Mesothelial cell of epicardium (in vitro differentiated cells): ENCODE results near the gene MCM6. TPM values are rescaled to one million over a fixed set of nuclear protein-coding genes. Genes with fewer than 3 reads are reported as not detected.

Experiments
- DNase-seq, 2 experiments: peaks; one replicate each; pipeline ENCODE4 v3.0.0; 2021; ENCODE audit warnings: low spot score in 2 of 2; ENCODE audit not compliant: unreplicated experiment in 2 of 2
- H3K27ac Mint-ChIP-seq: 2 replicates; pipeline ENCODE4 v1.8.0; 2021; ENCODE audit warnings: mixed read lengths
- H3K27me3 Mint-ChIP-seq: 2 replicates; pipeline ENCODE4 v1.8.0; 2021; ENCODE audit warnings: low read depth, mixed read lengths
- H3K36me3 Mint-ChIP-seq: 2 replicates; pipeline ENCODE4 v1.8.0; 2021; ENCODE audit warnings: mixed read lengths
- H3K4me1 Mint-ChIP-seq: 2 replicates; pipeline ENCODE4 v1.8.0; 2021; ENCODE audit warnings: mixed read lengths
- H3K4me3 Mint-ChIP-seq: 2 replicates; pipeline ENCODE4 v1.8.0; 2021; ENCODE audit warnings: mild to moderate bottlenecking, moderate library complexity, mixed read lengths
- H3K9me3 Mint-ChIP-seq: 2 replicates; pipeline ENCODE4 v1.8.0; 2021; ENCODE audit warnings: mixed read lengths
- total RNA-seq: library from RNA; stranded (reverse); gene quantifications from 3 replicates; pipeline ENCODE4 v1.2.1, GENCODE V29; 2021
- TF ChIP-seq, protein P1 (sequence below): fragments of 200-600 bp; sonication (generic); IDR thresholded peaks from one replicate; pipeline ENCODE4 v1.5.0; 2021; ENCODE audit warnings: antibody characterized with exemption; ENCODE audit not compliant: unreplicated experiment

MCM6 gene
- total RNA-seq, 1 donor from 2014 or later, result 30.2 TPM

- H3K4me3 Mint-ChIP-seq, result no peak overlapping the region
- H3K27ac Mint-ChIP-seq, result peak overlapping the region; percentile 83
- TF ChIP-seq, protein P1, sequence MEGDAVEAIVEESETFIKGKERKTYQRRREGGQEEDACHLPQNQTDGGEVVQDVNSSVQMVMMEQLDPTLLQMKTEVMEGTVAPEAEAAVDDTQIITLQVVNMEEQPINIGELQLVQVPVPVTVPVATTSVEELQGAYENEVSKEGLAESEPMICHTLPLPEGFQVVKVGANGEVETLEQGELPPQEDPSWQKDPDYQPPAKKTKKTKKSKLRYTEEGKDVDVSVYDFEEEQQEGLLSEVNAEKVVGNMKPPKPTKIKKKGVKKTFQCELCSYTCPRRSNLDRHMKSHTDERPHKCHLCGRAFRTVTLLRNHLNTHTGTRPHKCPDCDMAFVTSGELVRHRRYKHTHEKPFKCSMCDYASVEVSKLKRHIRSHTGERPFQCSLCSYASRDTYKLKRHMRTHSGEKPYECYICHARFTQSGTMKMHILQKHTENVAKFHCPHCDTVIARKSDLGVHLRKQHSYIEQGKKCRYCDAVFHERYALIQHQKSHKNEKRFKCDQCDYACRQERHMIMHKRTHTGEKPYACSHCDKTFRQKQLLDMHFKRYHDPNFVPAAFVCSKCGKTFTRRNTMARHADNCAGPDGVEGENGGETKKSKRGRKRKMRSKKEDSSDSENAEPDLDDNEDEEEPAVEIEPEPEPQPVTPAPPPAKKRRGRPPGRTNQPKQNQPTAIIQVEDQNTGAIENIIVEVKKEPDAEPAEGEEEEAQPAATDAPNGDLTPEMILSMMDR, result no peak
- no peak for DNase-seq
- peaks cover 24% of the 10 kb centered on the region for H3K36me3 Mint-ChIP-seq
- no peaks in the 10 kb centered on the region for H3K27me3 Mint-ChIP-seq
- H3K4me1 Mint-ChIP-seq, result peaks cover 19% of the 10 kb centered on the region
- H3K9me3 Mint-ChIP-seq, result no peaks in the 10 kb centered on the region
These were observed 36.5 kb downstream of the MCM6 start for GRCh38 chr2:135839713-135840112.

DNA sequence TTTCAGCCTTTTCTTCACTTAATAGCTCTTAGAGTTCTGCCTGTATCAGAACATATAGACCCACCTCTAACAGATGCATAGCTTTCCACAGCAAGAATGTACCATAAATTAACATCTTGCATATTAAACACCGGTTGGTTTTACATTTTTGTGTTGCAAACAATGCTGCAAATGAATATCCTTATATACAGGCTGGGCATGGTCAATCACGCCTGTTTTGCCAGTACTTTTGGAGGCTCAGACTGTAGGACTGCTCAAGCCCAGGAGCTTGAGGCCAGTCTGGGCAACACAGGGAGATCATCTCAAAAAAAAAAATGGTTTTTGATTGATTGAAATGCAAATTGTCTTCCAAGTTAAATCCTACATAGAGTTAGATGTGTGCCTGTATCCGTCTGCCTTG, 37.7 kb downstream of the MCM6 start:
- Mint-ChIP-seq H3K4me3 (no peak overlapping the region), H3K9me3 (no peaks in the 10 kb centered on the region), H3K27ac (peak overlapping the region; percentile 74), H3K36me3 (peaks cover 13% of the 10 kb centered on the region), H3K4me1 (peaks cover 18% of the 10 kb centered on the region), H3K27me3 (no peaks in the 10 kb centered on the region)
- DNase-seq, result no peak
- TF ChIP-seq, protein P1, result no peak

DNA sequence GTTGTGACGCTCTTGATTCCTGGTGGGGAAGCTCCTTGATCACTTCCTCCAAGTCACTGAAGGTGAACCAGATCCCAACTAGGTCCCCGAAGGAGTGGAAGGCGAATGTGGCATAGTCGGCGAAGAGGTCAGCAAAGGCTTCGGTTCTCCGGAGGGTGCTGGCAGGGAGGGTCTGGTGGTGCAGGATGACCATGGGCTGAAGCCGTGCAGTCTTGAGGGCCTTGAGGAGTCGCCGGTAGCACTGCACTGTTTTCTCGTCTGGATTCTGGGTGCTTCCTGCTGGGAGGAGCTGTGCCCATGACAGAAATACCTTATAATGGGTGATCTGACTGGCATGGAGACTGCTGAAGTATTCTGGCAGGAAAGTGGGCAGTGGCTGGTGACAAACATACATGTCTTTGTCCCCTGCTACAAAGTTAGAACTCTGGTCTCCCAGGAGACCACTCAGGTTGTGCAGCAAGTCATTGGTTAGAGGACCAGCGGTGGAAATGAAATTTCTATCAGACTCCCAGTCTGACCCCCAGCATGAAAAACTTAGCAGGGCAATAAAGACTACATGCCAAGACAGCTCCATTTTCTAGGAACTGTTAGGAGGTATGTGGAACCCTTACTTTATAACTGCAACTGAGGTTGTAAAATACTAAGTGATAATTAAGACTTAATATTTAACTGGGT, 39.5 kb downstream of the MCM6 start, which contains the start of gene LCT:
Gene LCT, minus strand, starts transcription at position 589 of the 675 bp plus-strand sequence. Its CDS starts 15 bp downstream, at position 574.
- H3K9me3 Mint-ChIP-seq, result no peaks in the 10 kb centered on the region
- DNase-seq, result no peak
- no peaks in the 10 kb centered on the region for H3K27me3 Mint-ChIP-seq
- TF ChIP-seq, protein P1, result no peak
- H3K4me1 Mint-ChIP-seq, result peaks cover 14% of the 10 kb centered on the region
- peaks cover 2% of the 10 kb centered on the region for H3K36me3 Mint-ChIP-seq
- no peak within 1 kb of the TSS for H3K4me3 Mint-ChIP-seq
- H3K27ac Mint-ChIP-seq, result no peak within 1 kb of the TSS

DNA sequence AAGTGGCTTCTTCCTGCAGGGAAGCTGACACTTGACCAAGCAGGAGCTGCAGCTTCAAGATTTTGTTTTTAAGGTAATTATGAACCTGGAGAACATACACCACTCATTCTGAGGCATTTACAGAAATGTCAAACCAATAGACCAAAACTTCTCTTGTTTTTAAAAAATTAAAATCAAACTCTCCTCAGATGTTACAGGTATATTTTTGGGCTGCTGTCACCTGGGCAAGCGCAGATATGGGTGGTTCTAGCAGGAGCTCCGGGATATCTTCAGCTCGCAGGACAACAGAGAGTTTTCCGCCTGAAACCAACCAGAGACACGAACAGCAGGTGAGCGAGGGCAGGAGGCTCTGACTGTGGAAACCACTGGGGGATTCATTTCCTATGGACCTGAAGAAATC, 43.4 kb downstream of the MCM6 start:
- Mint-ChIP-seq H3K27ac (no peak overlapping the region), H3K4me3 (no peak overlapping the region), H3K9me3 (no peaks in the 10 kb centered on the region), H3K27me3 (no peaks in the 10 kb centered on the region), H3K4me1 (no peaks in the 10 kb centered on the region), H3K36me3 (no peaks in the 10 kb centered on the region)
- TF ChIP-seq, protein P1, result no peak
- DNase-seq, result no peak

GRCh38 chr2:135831180-135831812, 44.9 kb downstream of the MCM6 start:
- Mint-ChIP-seq H3K36me3 (no peaks in the 10 kb centered on the region), H3K4me1 (no peaks in the 10 kb centered on the region), H3K4me3 (no peak overlapping the region), H3K27me3 (no peaks in the 10 kb centered on the region), H3K27ac (no peak overlapping the region), H3K9me3 (no peaks in the 10 kb centered on the region)
- DNase-seq, result no peak
- TF ChIP-seq, protein P1, result no peak
